Panc1 (cell line): ENCODE measurements around the gene KCNMA1. TPM values are rescaled to one million over a fixed set of nuclear protein-coding genes. Genes with fewer than 3 reads are reported as not detected.

Experiments used
- ATAC-seq: fragments of 200-7000 bp; cut with Tn5 transposase; 2 replicates; pipeline ENCODE4 v1.9.1; 2020; ENCODE audit warnings: mild to moderate bottlenecking, moderate library complexity
- BruUV-seq: library from RNA; stranded (reverse); fragments of 400-500 nt; replicated peaks from 2 replicates; lab custom pipeline; 2021; lab: Mats Ljungman, UMichigan
- CTCF ChIA-PET: fragments of 300-600 bp; sonication (Branson Sonifier 250); formaldehyde crosslinking; loops from one replicate; lab custom pipeline; 2022; ENCODE audit warnings: antibody characterized with exemption; lab: Charles Lee
- POLR2A ChIA-PET: fragments of 300-600 bp; sonication (Branson Sonifier 250); formaldehyde crosslinking; loops from one replicate; lab custom pipeline; 2022; ENCODE audit warnings: antibody characterized with exemption; lab: Charles Lee
- DNase-seq: peaks from one replicate; pipeline ENCODE4 v3.0.0-alpha.2; 2010; ENCODE audit warnings: low read depth, low spot score
- H3K27ac ChIP-seq: 2 replicates; pipeline ENCODE4 v1.5.1; 2011; ENCODE audit warnings: mild to moderate bottlenecking, low read length, inconsistent platforms
- H3K27me3 ChIP-seq: fragments of 200-500 bp; sonication (Bioruptor generic); 2 replicates; pipeline ENCODE4 v1.6.0; 2014; ENCODE audit warnings: low read length, inconsistent platforms; ENCODE audit not compliant: control insufficient read depth, insufficient read depth
- H3K36me3 ChIP-seq: fragments of 200-500 bp; sonication (Bioruptor generic); 2 replicates; pipeline ENCODE4 v1.5.1; 2014; ENCODE audit warnings: inconsistent platforms, mild to moderate bottlenecking, low read length, moderate library complexity; ENCODE audit not compliant: control insufficient read depth, insufficient read depth
- H3K4me1 ChIP-seq: 2 replicates; pipeline ENCODE4 v1.5.1; 2011; ENCODE audit warnings: inconsistent platforms, mild to moderate bottlenecking, low read length, moderate library complexity; ENCODE audit not compliant: control insufficient read depth, insufficient read depth
- H3K4me3 ChIP-seq, 2 experiments: 2 replicates each; pipeline ENCODE4 v1.5.1; 2011 to 2012; ENCODE audit warnings: low read depth in 2 of 2, low read length in 2 of 2, mild to moderate bottlenecking in 2 of 2, inconsistent platforms in 1 of 2, moderate library complexity in 1 of 2
- H3K9me3 ChIP-seq: fragments of 200-500 bp; sonication (Bioruptor generic); 2 replicates; pipeline ENCODE4 v1.5.1; 2014; ENCODE audit warnings: low read depth, mild to moderate bottlenecking, inconsistent platforms, low read length, moderate library complexity; ENCODE audit not compliant: control insufficient read depth, insufficient read depth
- CTCF ChIP-seq: fragments of 450-650 bp; IDR thresholded peaks from 2 replicates; pipeline ENCODE4 v1.5.1; 2017; ENCODE audit warnings: mild to moderate bottlenecking
- POLR2AphosphoS5 ChIP-seq: IDR thresholded peaks from 2 replicates; pipeline ENCODE4 v1.6.1; 2012; ENCODE audit warnings: mild to moderate bottlenecking, low read depth, low read length, moderate library complexity
- REST ChIP-seq, 2 experiments: IDR thresholded peaks; 2 replicates each; pipeline ENCODE4 v1.6.1; 2011 to 2012; ENCODE audit warnings: low read depth in 2 of 2, control low read depth in 1 of 2, low read length in 1 of 2, mild to moderate bottlenecking in 1 of 2, moderate library complexity in 1 of 2; ENCODE audit not compliant: insufficient read depth in 1 of 2
- SIN3A ChIP-seq: IDR thresholded peaks from 2 replicates; pipeline ENCODE4 v1.6.1; 2012; ENCODE audit warnings: low read depth, mild to moderate bottlenecking, low read length, moderate library complexity, borderline replicate concordance; ENCODE audit not compliant: insufficient read depth
- TCF7L2 ChIP-seq: IDR thresholded peaks from 2 replicates; pipeline ENCODE4 v1.6.1; 2011; ENCODE audit warnings: mild to moderate bottlenecking, low read depth, low read length, inconsistent platforms
- in situ Hi-C: cut with HindIII; loops from 2 replicates; pipeline ENCODE4 v1.10.0; 2016; ENCODE audit warnings: low sequenced_read_pairs, low pct_unique_long_range_greater_than_20kb
- intact Hi-C: fragments of 100-400 bp; cut with micrococcal nuclease; formaldehyde crosslinking; loops from one replicate; pipeline ENCODE4 v1.10.0; 2022; ENCODE audit not compliant: unreplicated experiment
- total RNA-seq: library from RNA; stranded (reverse); gene quantifications from one replicate; pipeline ENCODE4 v1.2.1, GENCODE V29; 2021; ENCODE audit not compliant: unreplicated experiment

Gene KCNMA1
- total RNA-seq, 1 experiment from 2014 or later, result 91.9 TPM

DNA sequence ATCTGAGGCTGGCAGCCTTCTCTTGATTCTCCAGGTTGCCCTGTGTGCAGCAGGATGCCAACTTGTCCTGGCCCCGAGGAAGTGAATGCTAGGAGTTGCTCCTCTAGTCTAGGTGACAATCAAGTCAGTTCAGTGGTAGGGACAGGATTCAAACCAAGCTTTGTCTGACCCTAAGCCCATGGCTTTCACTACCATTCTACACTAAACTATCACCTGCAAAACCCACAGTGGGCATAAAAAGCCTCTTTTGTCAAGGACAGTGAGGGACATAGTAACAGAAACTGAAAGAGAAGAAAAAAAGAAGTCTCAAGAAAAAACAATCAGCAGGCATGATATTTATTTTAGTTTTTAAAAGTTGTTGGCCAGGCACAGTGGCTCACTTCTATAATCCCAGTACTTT lies 33.5 kb downstream of the KCNMA1 start:
- no peak for TF ChIP-seq CTCF
- TF ChIP-seq TCF7L2, result no peak
- no peak for TF ChIP-seq POLR2AphosphoS5
- no peak for TF ChIP-seq REST (IDR thresholded peaks at IDR 0.05; ENCODE audit: insufficient read depth in 1 of 2, low read depth in 2 of 2, low read length in 1 of 2)
- TF ChIP-seq SIN3A, result no peak
- ATAC-seq, result 0 out of 2 replicates have a peak, but pooled peaks have one; percentile 4
- ChIA-PET POLR2A (interaction anchor here (0.7 to 1.0 kb wide), 2 partner anchors 10 to 17 kb away, joined by 3 read pairs; no protein-coding TSS in a partner anchor), CTCF (no interaction called here)
- Histone ChIP-seq H3K9me3 (no peaks in the 10 kb centered on the region), H3K4me1 (peaks cover 73% of the 10 kb centered on the region), H3K4me3 (no peak overlapping the region), H3K36me3 (no peaks in the 10 kb centered on the region), H3K27me3 (no peaks in the 10 kb centered on the region), H3K27ac (peak overlapping the region; percentile 49)
- no TSS peak for BruUV-seq
- DNase-seq, result no peak
- in situ Hi-C loops (no loop called here), intact Hi-C loops (no loop called here)

DNA sequence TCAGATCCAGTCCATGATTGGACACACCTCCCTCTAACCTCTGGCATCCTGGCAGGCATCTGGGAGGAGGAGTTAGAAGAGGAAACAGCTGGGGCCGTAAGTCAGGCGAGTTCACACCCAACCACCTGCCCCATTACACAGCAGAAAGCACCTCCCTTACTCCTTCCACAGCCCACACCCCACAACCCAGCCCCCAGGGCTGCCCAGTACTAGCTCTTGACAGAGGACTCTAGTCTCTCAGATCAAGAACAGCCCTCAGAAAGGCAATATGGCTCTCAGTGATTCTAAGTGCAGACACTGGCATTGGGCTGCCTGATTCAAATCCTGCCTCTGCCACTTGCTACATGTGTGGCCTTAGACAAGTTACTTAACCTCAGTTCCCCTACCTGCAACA lies 34.1 kb downstream of the KCNMA1 start:
- peak; percentile 53 for ATAC-seq
- Histone ChIP-seq H3K4me1 (peaks cover 70% of the 10 kb centered on the region), H3K36me3 (no peaks in the 10 kb centered on the region), H3K4me3 (no peak overlapping the region), H3K9me3 (no peaks in the 10 kb centered on the region), H3K27me3 (no peaks in the 10 kb centered on the region), H3K27ac (peak overlapping the region; percentile 49)
- no peak for DNase-seq
- intact Hi-C loops, result no loop called here
- POLR2A ChIA-PET, result interaction anchor here (0.7 kb wide), 1 partner anchor 10 kb away, joined by 3 read pairs; no protein-coding TSS in a partner anchor
- no TSS peak for BruUV-seq
- CTCF ChIA-PET, result no interaction called here
- in situ Hi-C loops, result no loop called here
- TF ChIP-seq REST (IDR thresholded peaks at IDR 0.05; ENCODE audit: insufficient read depth in 1 of 2, low read depth in 2 of 2, low read length in 1 of 2) (no peak), SIN3A (no peak), TCF7L2 (no peak), CTCF (no peak), POLR2AphosphoS5 (no peak)
